ENCODE results near the gene THRAP3.

THRAP3 gene

DNA sequence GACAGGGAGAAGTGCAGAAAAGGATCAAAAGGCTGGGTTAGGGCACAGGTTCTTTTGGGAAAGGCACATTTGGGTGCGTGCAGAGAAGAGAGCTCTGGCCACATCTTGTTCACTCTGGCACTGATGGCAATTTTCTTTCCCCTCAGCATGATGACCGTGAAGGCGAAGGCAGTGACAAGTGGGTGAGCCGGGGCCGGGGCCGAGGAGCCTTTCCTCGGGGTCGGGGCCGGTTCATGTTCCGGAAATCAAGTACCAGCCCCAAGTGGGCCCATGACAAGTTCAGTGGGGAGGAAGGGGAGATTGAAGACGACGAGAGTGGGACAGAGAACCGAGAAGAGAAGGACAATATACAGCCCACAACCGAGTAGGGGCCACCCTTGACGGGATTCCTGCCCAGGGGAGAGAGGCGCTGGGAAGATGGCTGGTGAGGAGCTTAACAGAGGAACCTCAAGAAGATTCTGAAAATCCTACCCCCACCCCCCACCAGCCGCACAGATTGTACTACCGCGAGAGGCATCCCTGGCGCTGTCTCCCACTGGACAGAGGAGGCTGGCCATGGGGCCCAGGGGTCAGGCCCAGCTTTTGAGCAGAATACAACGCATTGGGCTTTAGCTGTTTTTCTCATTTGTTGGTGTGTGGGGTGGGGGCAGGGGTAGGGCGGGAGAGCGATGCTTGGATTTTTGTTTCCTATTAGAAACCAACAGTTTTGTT, 79.6 kb downstream of the THRAP3 start:
- H3K4me3 ChIP-seq (ENCODE audit: low read depth, low read length), result no peak overlapping the region
- TF ChIP-seq, protein P1, sequence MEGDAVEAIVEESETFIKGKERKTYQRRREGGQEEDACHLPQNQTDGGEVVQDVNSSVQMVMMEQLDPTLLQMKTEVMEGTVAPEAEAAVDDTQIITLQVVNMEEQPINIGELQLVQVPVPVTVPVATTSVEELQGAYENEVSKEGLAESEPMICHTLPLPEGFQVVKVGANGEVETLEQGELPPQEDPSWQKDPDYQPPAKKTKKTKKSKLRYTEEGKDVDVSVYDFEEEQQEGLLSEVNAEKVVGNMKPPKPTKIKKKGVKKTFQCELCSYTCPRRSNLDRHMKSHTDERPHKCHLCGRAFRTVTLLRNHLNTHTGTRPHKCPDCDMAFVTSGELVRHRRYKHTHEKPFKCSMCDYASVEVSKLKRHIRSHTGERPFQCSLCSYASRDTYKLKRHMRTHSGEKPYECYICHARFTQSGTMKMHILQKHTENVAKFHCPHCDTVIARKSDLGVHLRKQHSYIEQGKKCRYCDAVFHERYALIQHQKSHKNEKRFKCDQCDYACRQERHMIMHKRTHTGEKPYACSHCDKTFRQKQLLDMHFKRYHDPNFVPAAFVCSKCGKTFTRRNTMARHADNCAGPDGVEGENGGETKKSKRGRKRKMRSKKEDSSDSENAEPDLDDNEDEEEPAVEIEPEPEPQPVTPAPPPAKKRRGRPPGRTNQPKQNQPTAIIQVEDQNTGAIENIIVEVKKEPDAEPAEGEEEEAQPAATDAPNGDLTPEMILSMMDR (IDR thresholded peaks at IDR 0.05; ENCODE audit: borderline replicate concordance, insufficient read depth, low read depth, low read length), result no peak

DNA sequence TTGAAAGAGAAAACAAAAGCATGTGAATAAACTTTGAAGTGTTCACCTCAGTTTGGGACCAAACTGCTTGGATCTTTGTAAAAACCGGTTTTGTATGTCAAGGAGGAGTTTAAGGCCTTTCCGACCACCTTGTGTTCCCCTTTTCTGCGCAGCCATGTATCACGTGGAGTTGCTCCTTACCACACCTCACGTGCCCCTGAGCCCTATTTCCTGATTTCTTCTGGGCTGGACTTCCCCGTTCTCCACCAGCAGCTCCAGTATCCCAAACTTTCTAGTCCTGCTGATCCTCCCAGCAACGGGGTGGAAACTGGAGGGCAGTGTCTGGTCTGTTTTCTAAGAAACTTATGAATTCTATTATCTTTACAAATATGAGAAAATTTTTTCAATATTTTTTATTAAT, 80.3 kb downstream of the THRAP3 start:
- TF ChIP-seq, protein P1 (IDR thresholded peaks at IDR 0.05; ENCODE audit: borderline replicate concordance, insufficient read depth, low read depth, low read length), result no peak
- no peak overlapping the region for H3K4me3 ChIP-seq (ENCODE audit: low read depth, low read length)

- TF ChIP-seq, protein P1 (IDR thresholded peaks at IDR 0.05; ENCODE audit: borderline replicate concordance, insufficient read depth, low read depth, low read length), result no peak
- H3K4me3 ChIP-seq (ENCODE audit: low read depth, low read length), result no peak overlapping the region
Observed at GRCh38 chr1:36304970-36305914, 81.0 kb downstream of the THRAP3 start.

GRCh38 chr1:36305915-36306209, 81.6 kb downstream of the THRAP3 start:
- TF ChIP-seq, protein P1 (IDR thresholded peaks at IDR 0.05; ENCODE audit: borderline replicate concordance, insufficient read depth, low read depth, low read length), result no peak
- no peak overlapping the region for H3K4me3 ChIP-seq (ENCODE audit: low read depth, low read length)

DNA sequence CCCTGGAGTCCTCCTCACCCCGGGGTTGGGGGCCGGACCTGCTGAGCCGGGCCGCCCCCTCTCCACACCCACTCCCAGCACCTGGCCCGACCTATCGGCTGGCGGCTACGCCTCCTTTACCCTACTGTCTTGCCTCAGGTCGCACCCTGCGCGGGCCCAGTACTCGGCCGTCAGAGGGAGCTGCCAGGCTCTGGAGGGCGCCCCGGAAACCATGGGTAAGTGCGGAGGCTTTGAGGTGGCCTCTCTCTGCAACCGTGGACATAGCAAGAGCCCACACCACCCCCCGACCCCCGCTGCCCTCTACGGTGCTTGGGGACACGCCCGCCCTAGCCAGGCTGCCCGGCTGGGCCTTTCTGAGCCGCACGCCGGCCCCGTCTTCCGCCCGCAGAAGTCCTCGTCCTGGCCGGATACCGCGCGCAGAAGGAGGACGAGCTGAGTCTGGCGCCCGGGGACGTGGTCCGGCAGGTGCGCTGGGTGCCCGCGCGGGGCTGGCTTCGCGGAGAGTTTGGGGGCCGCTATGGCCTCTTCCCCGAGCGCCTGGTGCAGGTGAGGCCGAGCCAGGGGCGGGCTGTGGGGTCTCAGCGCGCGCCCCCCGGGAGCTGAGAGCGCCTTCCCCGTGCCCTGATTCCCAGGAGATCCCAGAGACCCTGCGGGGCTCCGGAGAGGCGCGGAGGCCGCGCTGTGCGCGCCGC, 82.1 kb downstream of the THRAP3 start, which contains the start of gene SH3D21:
SH3D21 (plus strand) TSS at position 159 of the 692 bp plus-strand sequence; CDS start at position 212, 53 bp downstream.
- TF ChIP-seq, protein P1 (IDR thresholded peaks at IDR 0.05; ENCODE audit: borderline replicate concordance, insufficient read depth, low read depth, low read length), result peak; percentile 5; the same call in 1 of the 2 replicates
- peak within 1 kb of the TSS; percentile 72 for H3K4me3 ChIP-seq (ENCODE audit: low read depth, low read length)

GRCh38 chr1:36306902-36307456, 82.7 kb downstream of the THRAP3 start:
- peak overlapping the region; percentile 72 for H3K4me3 ChIP-seq (ENCODE audit: low read depth, low read length)
- TF ChIP-seq, protein P1 (IDR thresholded peaks at IDR 0.05; ENCODE audit: borderline replicate concordance, insufficient read depth, low read depth, low read length), result no peak

Measured in GM12875 (cell line).